Fibroblast of lung (primary cell): ENCODE results near the gene ZSWIM1. TPM values are rescaled to one million over a fixed set of nuclear protein-coding genes. Genes with fewer than 3 reads are reported as not detected.

Source experiments
- DNase-seq, 2 donors: peaks; one replicate each; pipeline versions ENCODE4 v3.0.0 to v3.0.0-alpha.2; 2010; ENCODE audit warnings: low read depth in 2 of 2
- H2AFZ ChIP-seq: 2 replicates; pipeline ENCODE4 v1.5.1; 2012; ENCODE audit warnings: low read length, control low read depth, inconsistent platforms
- H3K27ac ChIP-seq: 2 replicates; pipeline ENCODE4 v1.5.1; 2011; ENCODE audit warnings: low read length, control low read depth; ENCODE audit not compliant: insufficient read depth
- H3K27me3 ChIP-seq: 2 replicates; pipeline ENCODE4 v1.5.1; 2011; ENCODE audit warnings: mild to moderate bottlenecking, low read length; ENCODE audit not compliant: control insufficient read depth, insufficient read depth
- H3K36me3 ChIP-seq: 2 replicates; pipeline ENCODE4 v1.5.1; 2011; ENCODE audit warnings: low read length; ENCODE audit not compliant: control insufficient read depth, insufficient read depth
- H3K4me1 ChIP-seq: 2 replicates; pipeline ENCODE4 v1.5.1; 2011; ENCODE audit warnings: low read length; ENCODE audit not compliant: control insufficient read depth, insufficient read depth; ENCODE audit errors: extremely low read depth
- H3K4me2 ChIP-seq: 2 replicates; pipeline ENCODE4 v1.5.1; 2011; ENCODE audit warnings: low read length, control low read depth; ENCODE audit not compliant: insufficient read depth; ENCODE audit errors: extremely low read depth
- H3K4me3 ChIP-seq, 4 experiments: fragments of 200-600 bp in 1 of 4; sonication (generic) in 1 of 4; replicated peaks in 1 of 4; 2 replicates each; pipeline ENCODE4 v1.5.1; 2011 to 2016; ENCODE audit warnings: low read length in 4 of 4, low read depth in 3 of 4, mild to moderate bottlenecking in 3 of 4, control low read depth in 2 of 4, inconsistent platforms in 1 of 4, mixed read lengths in 1 of 4; ENCODE audit not compliant: insufficient read depth in 1 of 4; ENCODE audit errors: control extremely low read depth in 1 of 4
- H3K79me2 ChIP-seq: 2 replicates; pipeline ENCODE4 v1.5.1; 2012; ENCODE audit warnings: mild to moderate bottlenecking, low read length, inconsistent platforms; ENCODE audit not compliant: control insufficient read depth, insufficient read depth
- H3K9ac ChIP-seq: 2 replicates; pipeline ENCODE4 v1.5.1; 2011; ENCODE audit warnings: mild to moderate bottlenecking, low read length, control low read depth; ENCODE audit not compliant: insufficient read depth
- H3K9me3 ChIP-seq: 2 replicates; pipeline ENCODE4 v1.5.1; 2012; ENCODE audit warnings: low read depth, low read length; ENCODE audit not compliant: control insufficient read depth, insufficient read depth
- H4K20me1 ChIP-seq: 2 replicates; pipeline ENCODE4 v1.5.1; 2011; ENCODE audit warnings: low read length; ENCODE audit not compliant: control insufficient read depth, insufficient read depth; ENCODE audit errors: extremely low read depth
- EZH2 ChIP-seq: IDR thresholded peaks from 2 replicates; pipeline ENCODE4 v1.5.1; 2012; ENCODE audit warnings: low read length, control low read depth, mild to moderate bottlenecking; ENCODE audit errors: missing control alignments
- polyA plus RNA-seq, 2 donors: library from polyadenylated mRNA; depleted of rRNA in 1 of 2; stranded (reverse) in 1 of 2; unstranded in 1 of 2; fragments of >200 nt; gene quantifications; 2 replicates each; pipeline ENCODE4 v1.2.1, GENCODE V29; 2011 to 2012; ENCODE audit warnings: missing spikeins in 1 of 2
- total RNA-seq: library from RNA; depleted of rRNA; stranded (reverse); fragments of >200 nt; gene quantifications from 2 replicates; pipeline ENCODE4 v1.2.1, GENCODE V29; 2014
- TF ChIP-seq, protein P1 (sequence below), 2 donors: IDR thresholded peaks in 1 of 2; conservative IDR thresholded peaks in 1 of 2; 1 replicate in 1 of 2; 2 replicates in 1 of 2; pipeline ENCODE4 v1.5.1; 2011 to 2012; ENCODE audit warnings: low read length in 2 of 2, control low read depth in 1 of 2, inconsistent platforms in 1 of 2, low read depth in 1 of 2, mild to moderate bottlenecking in 1 of 2

Gene ZSWIM1
- total and polyA plus RNA-seq, 2 donors (not counting 1 experiment from before 2014, with no cell fraction given), result 3.4 to 4.5 TPM

DNA sequence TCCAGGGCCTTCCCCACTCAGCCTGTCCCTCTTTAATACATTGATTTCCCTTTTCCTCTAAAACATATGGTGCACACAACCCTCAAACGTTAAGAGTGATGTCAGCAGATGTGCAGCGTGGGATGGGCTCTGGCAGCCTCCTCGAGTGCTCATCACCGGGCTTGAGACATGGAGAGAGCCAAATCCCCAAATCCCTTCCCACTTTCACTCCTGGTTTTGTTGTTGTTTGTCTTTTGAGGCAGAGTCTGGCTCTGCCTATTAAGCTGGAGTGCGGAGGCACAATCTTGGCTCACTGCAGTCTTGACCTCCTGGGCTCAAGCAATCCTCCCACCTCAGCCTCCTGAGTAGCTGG, 36.7 kb downstream of the ZSWIM1 start:
- Histone ChIP-seq H3K4me2 (no peak overlapping the region), H3K27me3 (no peaks in the 10 kb centered on the region), H3K27ac (peak overlapping the region; percentile 18), H3K9me3 (no peaks in the 10 kb centered on the region), H3K4me1 (peaks cover 21% of the 10 kb centered on the region), H3K79me2 (no peaks in the 10 kb centered on the region), H3K9ac (no peak overlapping the region), H3K36me3 (no peaks in the 10 kb centered on the region), H4K20me1 (no peaks in the 10 kb centered on the region), H3K4me3 (no peak overlapping the region), H2AFZ (no peak overlapping the region)
- DNase-seq, result peak; percentile 49 to 71
- TF ChIP-seq EZH2, result no peak
- TF ChIP-seq, protein P1, sequence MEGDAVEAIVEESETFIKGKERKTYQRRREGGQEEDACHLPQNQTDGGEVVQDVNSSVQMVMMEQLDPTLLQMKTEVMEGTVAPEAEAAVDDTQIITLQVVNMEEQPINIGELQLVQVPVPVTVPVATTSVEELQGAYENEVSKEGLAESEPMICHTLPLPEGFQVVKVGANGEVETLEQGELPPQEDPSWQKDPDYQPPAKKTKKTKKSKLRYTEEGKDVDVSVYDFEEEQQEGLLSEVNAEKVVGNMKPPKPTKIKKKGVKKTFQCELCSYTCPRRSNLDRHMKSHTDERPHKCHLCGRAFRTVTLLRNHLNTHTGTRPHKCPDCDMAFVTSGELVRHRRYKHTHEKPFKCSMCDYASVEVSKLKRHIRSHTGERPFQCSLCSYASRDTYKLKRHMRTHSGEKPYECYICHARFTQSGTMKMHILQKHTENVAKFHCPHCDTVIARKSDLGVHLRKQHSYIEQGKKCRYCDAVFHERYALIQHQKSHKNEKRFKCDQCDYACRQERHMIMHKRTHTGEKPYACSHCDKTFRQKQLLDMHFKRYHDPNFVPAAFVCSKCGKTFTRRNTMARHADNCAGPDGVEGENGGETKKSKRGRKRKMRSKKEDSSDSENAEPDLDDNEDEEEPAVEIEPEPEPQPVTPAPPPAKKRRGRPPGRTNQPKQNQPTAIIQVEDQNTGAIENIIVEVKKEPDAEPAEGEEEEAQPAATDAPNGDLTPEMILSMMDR (conservative IDR thresholded peaks at IDR 0.05 in 1 of 2, IDR thresholded peaks at IDR 0.05 in 1 of 2; ENCODE audit: low read depth in 1 of 2, low read length in 2 of 2), result no peak

DNA sequence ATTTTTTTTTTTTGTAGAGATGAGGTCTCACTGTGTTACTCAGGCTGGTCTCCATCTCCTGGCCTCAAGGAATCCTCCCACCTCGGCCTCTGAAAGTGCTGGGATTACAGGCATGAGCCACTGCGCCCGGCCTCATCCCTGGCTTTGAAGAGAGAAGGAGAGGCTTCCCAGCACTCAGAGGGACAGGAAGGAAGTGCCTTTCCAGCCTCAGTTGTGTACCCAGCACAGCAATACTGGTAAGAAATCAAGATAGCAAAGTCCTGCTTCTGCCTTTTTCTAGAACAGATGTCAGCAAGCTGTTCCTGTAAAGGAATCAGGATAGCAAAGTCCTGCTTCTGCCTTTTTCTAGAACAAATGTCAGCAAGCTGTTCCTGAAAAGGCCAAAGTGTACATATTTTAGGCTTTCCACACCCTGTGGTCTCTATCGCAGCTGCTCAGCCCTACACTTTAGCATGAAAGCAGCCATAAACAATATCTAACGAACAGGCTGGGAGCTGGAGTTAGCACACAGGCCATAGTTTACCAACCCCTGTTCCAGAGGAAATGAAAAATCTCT, 37.2 kb downstream of the ZSWIM1 start:
- DNase-seq, result peak; percentile 6 to 91
- Histone ChIP-seq H3K27ac (peak overlapping the region; percentile 18), H3K4me2 (no peak overlapping the region)

DNA sequence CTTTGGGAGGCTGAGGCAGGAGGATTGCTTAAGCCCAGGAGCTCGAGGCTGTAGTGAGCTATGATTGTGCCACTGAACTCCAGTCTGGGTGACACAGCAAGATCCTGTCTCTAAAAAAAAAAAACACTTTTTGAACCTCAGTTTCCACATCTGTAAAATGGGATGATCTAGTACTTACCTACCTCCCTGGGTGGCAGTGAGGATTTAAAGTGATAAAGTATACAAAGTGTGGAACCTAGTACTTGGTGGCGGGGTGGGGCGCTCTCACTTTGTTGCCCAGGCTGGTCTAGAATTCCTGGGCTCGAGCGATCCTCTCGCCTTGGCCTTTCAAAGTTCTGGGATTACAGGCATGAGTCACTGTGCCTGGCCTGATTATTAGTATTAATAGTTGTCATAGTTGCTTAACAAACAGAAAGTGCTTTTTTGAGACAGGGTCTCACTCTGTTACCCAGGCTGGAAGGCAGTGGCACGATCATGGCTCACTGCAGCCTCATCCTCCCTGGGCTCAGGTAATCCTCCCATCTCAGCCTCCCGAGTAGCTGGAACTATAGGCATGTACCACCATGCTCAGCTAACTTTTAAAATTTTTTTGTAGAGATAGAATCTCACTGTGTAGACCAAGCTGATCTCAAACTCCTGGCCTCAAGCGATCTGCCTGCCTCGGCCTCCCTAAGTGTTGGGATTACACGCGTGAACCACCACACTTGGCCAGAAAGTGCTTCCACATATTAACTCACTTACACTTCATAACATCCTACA, 37.9 kb downstream of the ZSWIM1 start:
- Histone ChIP-seq H3K4me1 (peaks cover 21% of the 10 kb centered on the region), H3K4me2 (no peak overlapping the region), H3K79me2 (no peaks in the 10 kb centered on the region), H3K9me3 (no peaks in the 10 kb centered on the region), H2AFZ (no peak overlapping the region), H3K27ac (peak overlapping the region; percentile 18), H3K9ac (no peak overlapping the region), H3K36me3 (no peaks in the 10 kb centered on the region), H4K20me1 (no peaks in the 10 kb centered on the region), H3K4me3 (no peak overlapping the region), H3K27me3 (no peaks in the 10 kb centered on the region)
- TF ChIP-seq, protein P1 (conservative IDR thresholded peaks at IDR 0.05 in 1 of 2, IDR thresholded peaks at IDR 0.05 in 1 of 2; ENCODE audit: low read depth in 1 of 2, low read length in 2 of 2), result no peak
- no peak for TF ChIP-seq EZH2
- DNase-seq, result peak; percentile 29 to 44

More for the DNA sequence above, 37.2 kb downstream of the ZSWIM1 start:
- H3K4me3 ChIP-seq, result no peak overlapping the region
- H2AFZ ChIP-seq, result peak overlapping the region; percentile 10
- TF ChIP-seq EZH2, result no peak
- TF ChIP-seq, protein P1 (conservative IDR thresholded peaks at IDR 0.05 in 1 of 2, IDR thresholded peaks at IDR 0.05 in 1 of 2; ENCODE audit: low read depth in 1 of 2, low read length in 2 of 2), result no peak
- H3K4me1 ChIP-seq, result peaks cover 21% of the 10 kb centered on the region
- no peaks in the 10 kb centered on the region for H3K79me2 ChIP-seq
- no peaks in the 10 kb centered on the region for H3K36me3 ChIP-seq
- H3K27me3 ChIP-seq, result no peaks in the 10 kb centered on the region
- no peak overlapping the region for H3K9ac ChIP-seq
- no peaks in the 10 kb centered on the region for H4K20me1 ChIP-seq
- H3K9me3 ChIP-seq, result no peaks in the 10 kb centered on the region
